SK-N-SH (cell line): ENCODE results near the gene PPP1R3F. TPM values are rescaled to one million over a fixed set of nuclear protein-coding genes. Genes with fewer than 3 reads are reported as not detected.

Source experiments
- CTCF ChIA-PET: fragments of 300-600, 350-600 bp; formaldehyde crosslinking; extraction: SDS; loops from one replicate; lab custom pipeline; 2021; lab: Yijun Ruan, JAX
- POLR2A ChIA-PET: fragments of 350-600 bp; sonication (Branson Sonifier 250); formaldehyde crosslinking; extraction: SDS; loops from one replicate; lab custom pipeline; 2020; ENCODE audit warnings: antibody characterized with exemption, inconsistent platforms; lab: Yijun Ruan, JAX
- DNase-seq: peaks from one replicate; pipeline ENCODE4 v3.0.0; 2012
- H2AFZ ChIP-seq: fragments of 200-600 bp; sonication (generic); 2 replicates; pipeline ENCODE4 v1.8.1; 2016; ENCODE audit warnings: antibody characterized with exemption, mild to moderate bottlenecking, low read depth
- H3F3A ChIP-seq: fragments of 200-600 bp; sonication (generic); replicated peaks from 2 replicates; pipeline ENCODE3; 2016; ENCODE audit warnings: antibody characterized with exemption, mild to moderate bottlenecking; ENCODE audit not compliant: insufficient read depth
- H3K27ac ChIP-seq, 2 experiments: fragments of 200-500 bp in 1 of 2; fragments of 200-600 bp in 1 of 2; sonication (Bioruptor generic) in 1 of 2; sonication (generic), shearing (Covaris generic) in 1 of 2; 2 replicates each; pipeline versions ENCODE4 v1.5.1 to v1.6.1; 2014 to 2016; ENCODE audit warnings: low read depth in 2 of 2, inconsistent platforms in 1 of 2, low read length in 1 of 2, mild to moderate bottlenecking in 1 of 2, mixed read lengths in 1 of 2
- H3K27me3 ChIP-seq: fragments of 200-600 bp; sonication (generic), shearing (Covaris generic); 2 replicates; pipeline ENCODE4 v1.6.1; 2016; ENCODE audit warnings: mixed run types; ENCODE audit not compliant: insufficient read depth
- H3K36me3 ChIP-seq, 2 experiments: fragments of 200-500 bp in 1 of 2; fragments of 200-600 bp in 1 of 2; sonication (Bioruptor generic) in 1 of 2; sonication (generic) in 1 of 2; replicated peaks in 1 of 2; 2 replicates each; pipeline versions ENCODE3 to v1.5.1; 2014 to 2016; ENCODE audit warnings: low read length in 1 of 2, mild to moderate bottlenecking in 1 of 2; ENCODE audit not compliant: insufficient read depth in 2 of 2, control insufficient read depth in 1 of 2
- H3K4me1 ChIP-seq, 2 experiments: fragments of 200-500 bp in 1 of 2; fragments of 200-600 bp in 1 of 2; sonication (Bioruptor generic) in 1 of 2; sonication (generic), shearing (Covaris generic) in 1 of 2; 2 replicates each; pipeline versions ENCODE4 v1.5.1 to v1.6.1; 2014 to 2016; ENCODE audit warnings: low read depth in 1 of 2, low read length in 1 of 2, mixed run types in 1 of 2; ENCODE audit not compliant: insufficient read depth in 2 of 2, control insufficient read depth in 1 of 2
- H3K4me2 ChIP-seq: fragments of 200-600 bp; sonication (generic), shearing (Covaris generic); 2 replicates; pipeline ENCODE4 v1.6.1; 2017; ENCODE audit warnings: mixed run types
- H3K4me3 ChIP-seq, 2 experiments: fragments of 200-500 bp in 1 of 2; fragments of 200-600 bp in 1 of 2; sonication (Bioruptor generic) in 1 of 2; sonication (generic), shearing (Covaris generic) in 1 of 2; 2 replicates each; pipeline versions ENCODE4 v1.5.1 to v1.8.1; 2014 to 2016; ENCODE audit warnings: low read depth in 2 of 2, inconsistent platforms in 1 of 2, low read length in 1 of 2, mild to moderate bottlenecking in 1 of 2, mixed read lengths in 1 of 2, moderate library complexity in 1 of 2
- H3K79me2 ChIP-seq: fragments of 200-600 bp; sonication (generic); 2 replicates; pipeline ENCODE4 v1.8.1; 2017; ENCODE audit warnings: mild to moderate bottlenecking; ENCODE audit not compliant: insufficient read depth
- H3K9ac ChIP-seq: fragments of 200-600 bp; sonication (generic); 2 replicates; pipeline ENCODE4 v1.6.1; 2017; ENCODE audit warnings: mixed run types
- H3K9me2 ChIP-seq: fragments of 200-600 bp; sonication (generic); 2 replicates; pipeline ENCODE4 v1.6.1; 2017; ENCODE audit warnings: mixed run types
- H3K9me3 ChIP-seq: fragments of 200-600 bp; sonication (generic); 2 replicates; pipeline ENCODE4 v1.6.1; 2017; ENCODE audit warnings: mixed run types, mild to moderate bottlenecking, moderate library complexity
- H4K20me1 ChIP-seq: fragments of 200-600 bp; sonication (generic); 2 replicates; pipeline ENCODE4 v1.6.1; 2017; ENCODE audit warnings: mild to moderate bottlenecking, mixed run types; ENCODE audit not compliant: insufficient read depth
- CHD2 ChIP-seq: fragments of 150-350 bp; IDR thresholded peaks from 2 replicates; pipeline ENCODE4 v1.6.1; 2018; ENCODE audit warnings: low read length; ENCODE audit not compliant: partially characterized antibody
- MXI1 ChIP-seq: IDR thresholded peaks from 2 replicates; pipeline ENCODE4 v1.6.1; 2012; ENCODE audit warnings: mild to moderate bottlenecking, low read depth, low read length, improper control_type of control experiment
- PBX3 ChIP-seq: IDR thresholded peaks from 2 replicates; pipeline ENCODE4; 2012
- POLR2AphosphoS5 ChIP-seq: IDR thresholded peaks from 2 replicates; pipeline ENCODE4 v1.6.1; 2012; ENCODE audit warnings: low read depth, low read length
- RAD21 ChIP-seq: IDR thresholded peaks from 2 replicates; pipeline ENCODE4 v1.6.1; 2012; ENCODE audit warnings: mild to moderate bottlenecking, low read length
- RCOR1 ChIP-seq: fragments of 150-350 bp; IDR thresholded peaks from 2 replicates; pipeline ENCODE4 v1.6.1; 2017; ENCODE audit warnings: antibody characterized with exemption, low read length
- REST ChIP-seq: IDR thresholded peaks from 2 replicates; pipeline ENCODE4 v1.6.1; 2012; ENCODE audit warnings: mild to moderate bottlenecking, low read depth, low read length, moderate library complexity
- SIN3A ChIP-seq: IDR thresholded peaks from 2 replicates; pipeline ENCODE4 v1.6.1; 2012; ENCODE audit warnings: low read depth, mild to moderate bottlenecking, low read length, moderate library complexity, borderline replicate concordance
- TAF1 ChIP-seq: IDR thresholded peaks from 2 replicates; pipeline ENCODE4 v1.6.1; 2012; ENCODE audit warnings: low read depth, mild to moderate bottlenecking, low read length, moderate library complexity, borderline replicate concordance
- TEAD4 ChIP-seq: IDR thresholded peaks from 2 replicates; pipeline ENCODE4 v1.4.0; 2012; ENCODE audit warnings: mild to moderate bottlenecking, borderline replicate concordance; ENCODE audit not compliant: insufficient read depth
- USF2 ChIP-seq: fragments of 150-350 bp; IDR thresholded peaks from 2 replicates; pipeline ENCODE4 v1.6.1; 2017; ENCODE audit warnings: antibody characterized with exemption, low read length, low read depth, borderline replicate concordance
- WGBS: methylation state at CpG from one replicate; pipeline ENCODE4 v1.1.6; 2017; ENCODE audit warnings: low lambda C conversion rate; 5-methylcytosine and 5-hydroxymethylcytosine counted together
- polyA plus RNA-seq, 3 experiments: library from polyadenylated mRNA; depleted of rRNA; stranded (reverse); fragments of >200 nt; gene quantifications; 2 replicates each; pipeline ENCODE4 v1.2.3, GENCODE V29; 2012

Gene PPP1R3F
- polyA plus RNA-seq, 1 of the 3 experiments (the other 2 are of a cell fraction), result 6.2 TPM

GRCh38 chrX:49249071-49249470 is 20.5 kb upstream of the PPP1R3F start:
- CTCF ChIA-PET, result interaction anchor here (1.4 kb wide), 1 partner anchor 57 kb away, joined by 3 read pairs; no protein-coding TSS in a partner anchor
- WGBS, result 84% methylated on average over 5 of the region's 6 CpGs
- no peak overlapping the region for H3K4me3 ChIP-seq

More at GRCh38 chrX:49249071-49249470, 20.5 kb upstream of the PPP1R3F start:
- POLR2A ChIA-PET, result no interaction called here
- no peak for DNase-seq
- Histone ChIP-seq H2AFZ (no peak overlapping the region), H3K9ac (no peak overlapping the region), H3K27me3 (no peaks in the 10 kb centered on the region), H3F3A (no peaks in the 10 kb centered on the region), H3K4me2 (no peak overlapping the region), H3K4me1 (no peaks in the 10 kb centered on the region; a peak in 1 of 4 replicates), H3K36me3 (no peaks in the 10 kb centered on the region), H3K27ac (no peak overlapping the region), H3K9me2 (no peaks in the 10 kb centered on the region), H4K20me1 (no peaks in the 10 kb centered on the region), H3K79me2 (no peaks in the 10 kb centered on the region), H3K9me3 (no peaks in the 10 kb centered on the region)
- TF ChIP-seq POLR2AphosphoS5 (no peak), RAD21 (no peak), TEAD4 (no peak), USF2 (no peak), CHD2 (no peak), RCOR1 (no peak), PBX3 (no peak), MXI1 (no peak), TAF1 (no peak), REST (no peak), SIN3A (no peak)
